Measurements from ENCODE around the gene ADAM15.

- TF ChIP-seq EZH2phosphoT487 (IDR thresholded peaks at IDR 0.05; ENCODE audit: borderline replicate concordance, low read length) (no peak), CTCF (IDR thresholded peaks at IDR 0.05; ENCODE audit: low read depth, low read length, poor library complexity, severe bottlenecking) (no peak)
These were observed 40.1 kb upstream of the ADAM15 start for GRCh38 chr1:155011004-155011416.

All from DOHH2 (cell line).